HG03135 (cell line): ENCODE data around the gene HECTD2.
"Not testable (repeated sequence)": the region's sequence is repeated elsewhere in the genome, so short reads cannot be mapped to it uniquely, and the experiment has no call there.

Experiments
- ATAC-seq: cut with Tn5 transposase; IDR thresholded peaks from one replicate; pipeline ENCODE4 v1.9.1; 2021; ENCODE audit warnings: mild to moderate bottlenecking, moderate library complexity; ENCODE audit not compliant: unreplicated experiment

HECTD2 gene

GRCh38 chr10:91409869-91410637 is at the start of gene HECTD2:
TSS of gene HECTD2 (plus strand) at chr10:91410344. CDS start at chr10:91410439, 95 bp downstream.
- peak; percentile 90 for ATAC-seq

- ATAC-seq = no peak
These were observed 49.7 kb upstream of the HECTD2 start for GRCh38 chr10:91360461-91360860.

GRCh38 chr10:91365519-91365918 is 44.6 kb upstream of the HECTD2 start:
- ATAC-seq = not testable (repeated sequence)

GRCh38 chr10:91366704-91367103 is 43.4 kb upstream of the HECTD2 start:
- no peak for ATAC-seq

GRCh38 chr10:91367127-91367531 is 43.0 kb upstream of the HECTD2 start:
- ATAC-seq = no peak

- ATAC-seq = no peak
These were observed 42.6 kb upstream of the HECTD2 start for GRCh38 chr10:91367558-91367957.

- not testable (repeated sequence) for ATAC-seq
These were observed 40.1 kb upstream of the HECTD2 start for GRCh38 chr10:91369978-91370589.

GRCh38 chr10:91374052-91374451 is 36.1 kb upstream of the HECTD2 start:
- no peak for ATAC-seq

GRCh38 chr10:91378061-91378460 is 32.1 kb upstream of the HECTD2 start:
- no peak for ATAC-seq

- ATAC-seq = no peak
These were observed 29.3 kb upstream of the HECTD2 start for GRCh38 chr10:91380873-91381256.

GRCh38 chr10:91381257-91381891 is 28.8 kb upstream of the HECTD2 start:
- no peak for ATAC-seq

- ATAC-seq = no peak
These were observed 24.6 kb upstream of the HECTD2 start for GRCh38 chr10:91385306-91386085.

- ATAC-seq = peak; percentile 95
These were observed 20.3 kb upstream of the HECTD2 start for GRCh38 chr10:91389636-91390512.

- not testable (repeated sequence) for ATAC-seq
These were observed 19.7 kb upstream of the HECTD2 start for GRCh38 chr10:91390513-91390825.

GRCh38 chr10:91391920-91392319 is 18.2 kb upstream of the HECTD2 start:
- no peak for ATAC-seq

GRCh38 chr10:91406322-91406721 is 3.8 kb upstream of the HECTD2 start:
- no peak for ATAC-seq

GRCh38 chr10:91409069-91409868 is 875 bp upstream of the HECTD2 start:
- peak; percentile 24 for ATAC-seq

GRCh38 chr10:91410638-91411371 is 661 bp downstream of the HECTD2 start:
- ATAC-seq = no peak

GRCh38 chr10:91411621-91412020 is 1.5 kb downstream of the HECTD2 start:
- ATAC-seq = no peak
